Left lung (tissue), 10 donors: Measurements from ENCODE around the gene CCL5. TPM values are rescaled to one million over a fixed set of nuclear protein-coding genes. Genes with fewer than 3 reads are reported as not detected.

Experiments used
- ATAC-seq: fragments of 200-7000 bp; cut with Tn5 transposase; one replicate; pipeline ENCODE4 v1.9.1; 2020; ENCODE audit warnings: moderate library complexity
- DNase-seq, 4 donors: peaks; one replicate each; pipeline ENCODE4 v3.0.0-alpha.2; 2013 to 2020
- H3K27ac ChIP-seq, 2 donors: fragments of 200-600 bp; sonication (generic) in 1 of 2; one replicate each; pipeline versions ENCODE4 v1.5.0 to v1.8.0; 2020 to 2021
- H3K27me3 ChIP-seq, 2 donors: fragments of 200-600 bp; sonication (generic) in 1 of 2; one replicate each; pipeline versions ENCODE4 v1.5.0 to v1.8.0; 2020 to 2021
- H3K36me3 ChIP-seq, 2 donors: fragments of 200-600 bp; sonication (generic) in 1 of 2; one replicate each; pipeline versions ENCODE4 v1.5.0 to v1.8.0; 2020 to 2021
- H3K4me1 ChIP-seq, 2 donors: fragments of 200-600 bp; one replicate each; pipeline ENCODE4 v1.8.0; 2021
- H3K4me3 ChIP-seq, 2 donors: fragments of 200-600 bp; sonication (generic) in 1 of 2; one replicate each; pipeline versions ENCODE4 v1.5.0 to v1.8.0; 2020 to 2021; ENCODE audit warnings: mild to moderate bottlenecking in 1 of 2
- H3K9me3 ChIP-seq, 2 donors: fragments of 200-600 bp; sonication (generic) in 1 of 2; one replicate each; pipeline versions ENCODE4 v1.5.0 to v1.8.0; 2020 to 2021
- intact Hi-C, 2 donors: fragments of 100-400 bp; cut with DNase I; formaldehyde crosslinking; loops; one replicate each; pipeline versions ENCODE4 v1.11.2 to v1.14.2; 2022
- polyA plus RNA-seq, 6 donors: library from polyadenylated mRNA; unstranded; fragments of 120-200 nt; gene quantifications; one replicate each; pipeline ENCODE4 v1.2.1, GENCODE V29; 2013; ENCODE audit not compliant: insufficient read length in 6 of 6
- total RNA-seq, 2 donors: library from RNA; stranded (reverse); fragmentation: NEBNext Ultra II Directional; extraction: Animal tissue kit (Norgen Biotek cat#: 25700); gene quantifications; one replicate each; pipeline ENCODE4 v1.2.1, GENCODE V29; 2021
- TF ChIP-seq, protein P1 (sequence below), 2 donors: fragments of 200-600 bp; sonication (generic) in 1 of 2; IDR thresholded peaks; one replicate each; pipeline versions ENCODE4 v1.5.0 to v1.8.0; 2021; ENCODE audit warnings: antibody characterized with exemption in 2 of 2
- donor health status: DM: no; HTN: yes; CAD: no.
- donor health status: DM: no; HTN: no; CAD: no.

Gene CCL5
- total and polyA plus RNA-seq, 8 donors = 2.9 to 12.4 (median 4.3) TPM

DNA sequence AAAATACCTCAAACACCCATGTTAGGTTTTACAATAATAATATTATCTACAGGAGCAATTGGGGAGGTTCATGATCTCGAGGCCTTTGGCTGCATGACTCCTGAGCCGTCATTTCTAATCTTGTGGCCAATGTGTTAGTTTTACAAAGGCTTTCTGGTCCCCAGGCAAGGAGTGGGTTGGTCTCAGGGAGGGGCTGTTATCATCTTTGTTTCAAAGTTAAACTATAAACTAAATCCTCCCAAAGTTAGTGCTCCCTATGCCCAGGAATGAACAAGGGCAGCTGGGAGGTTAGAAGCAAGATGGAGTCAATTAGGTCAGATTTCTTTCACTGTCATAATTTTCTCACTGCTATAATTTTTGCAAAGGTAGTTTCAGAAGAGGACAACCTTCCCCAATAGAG lies 9.1 kb upstream of the CCL5 start:
- H3K9me3 ChIP-seq = no peaks in the 10 kb centered on the region
- peaks cover 0 to 25% of the 10 kb centered on the region in 2 donors for H3K4me1 ChIP-seq
- no peak overlapping the region for H3K27ac ChIP-seq
- no peaks in the 10 kb centered on the region for H3K27me3 ChIP-seq
- TF ChIP-seq, protein P1, sequence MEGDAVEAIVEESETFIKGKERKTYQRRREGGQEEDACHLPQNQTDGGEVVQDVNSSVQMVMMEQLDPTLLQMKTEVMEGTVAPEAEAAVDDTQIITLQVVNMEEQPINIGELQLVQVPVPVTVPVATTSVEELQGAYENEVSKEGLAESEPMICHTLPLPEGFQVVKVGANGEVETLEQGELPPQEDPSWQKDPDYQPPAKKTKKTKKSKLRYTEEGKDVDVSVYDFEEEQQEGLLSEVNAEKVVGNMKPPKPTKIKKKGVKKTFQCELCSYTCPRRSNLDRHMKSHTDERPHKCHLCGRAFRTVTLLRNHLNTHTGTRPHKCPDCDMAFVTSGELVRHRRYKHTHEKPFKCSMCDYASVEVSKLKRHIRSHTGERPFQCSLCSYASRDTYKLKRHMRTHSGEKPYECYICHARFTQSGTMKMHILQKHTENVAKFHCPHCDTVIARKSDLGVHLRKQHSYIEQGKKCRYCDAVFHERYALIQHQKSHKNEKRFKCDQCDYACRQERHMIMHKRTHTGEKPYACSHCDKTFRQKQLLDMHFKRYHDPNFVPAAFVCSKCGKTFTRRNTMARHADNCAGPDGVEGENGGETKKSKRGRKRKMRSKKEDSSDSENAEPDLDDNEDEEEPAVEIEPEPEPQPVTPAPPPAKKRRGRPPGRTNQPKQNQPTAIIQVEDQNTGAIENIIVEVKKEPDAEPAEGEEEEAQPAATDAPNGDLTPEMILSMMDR (IDR thresholded peaks at IDR 0.05) = no peak
- DNase-seq = no peak
- no peak overlapping the region for H3K4me3 ChIP-seq
- ATAC-seq = no peak
- intact Hi-C loops = no loop called here
- H3K36me3 ChIP-seq = no peaks in the 10 kb centered on the region

DNA sequence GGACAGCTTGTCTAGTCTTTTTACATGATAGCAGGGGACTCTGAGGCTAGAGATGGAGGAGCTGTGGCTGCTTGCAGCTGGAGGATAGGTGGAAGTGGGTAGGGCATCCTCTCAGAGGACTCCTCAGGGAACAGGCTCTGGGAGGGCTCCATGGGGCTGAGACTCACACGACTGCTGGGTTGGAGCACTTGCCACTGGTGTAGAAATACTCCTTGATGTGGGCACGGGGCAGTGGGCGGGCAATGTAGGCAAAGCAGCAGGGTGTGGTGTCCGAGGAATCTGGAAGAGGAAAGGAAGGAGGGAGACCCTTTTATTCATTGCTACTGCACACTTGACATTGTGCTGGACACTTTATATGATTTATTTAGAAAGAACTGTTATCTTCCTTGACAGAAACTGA lies 1.8 kb downstream of the CCL5 start:
- Histone ChIP-seq H3K27ac (no peak overlapping the region), H3K4me3 (no peak overlapping the region), H3K9me3 (no peaks in the 10 kb centered on the region), H3K4me1 (peaks cover 0 to 6% of the 10 kb centered on the region in 2 donors), H3K27me3 (no peaks in the 10 kb centered on the region), H3K36me3 (no peaks in the 10 kb centered on the region)
- DNase-seq = no peak
- ATAC-seq = no peak
- intact Hi-C loops = no loop called here
- TF ChIP-seq, protein P1 (IDR thresholded peaks at IDR 0.05) = no peak

DNA sequence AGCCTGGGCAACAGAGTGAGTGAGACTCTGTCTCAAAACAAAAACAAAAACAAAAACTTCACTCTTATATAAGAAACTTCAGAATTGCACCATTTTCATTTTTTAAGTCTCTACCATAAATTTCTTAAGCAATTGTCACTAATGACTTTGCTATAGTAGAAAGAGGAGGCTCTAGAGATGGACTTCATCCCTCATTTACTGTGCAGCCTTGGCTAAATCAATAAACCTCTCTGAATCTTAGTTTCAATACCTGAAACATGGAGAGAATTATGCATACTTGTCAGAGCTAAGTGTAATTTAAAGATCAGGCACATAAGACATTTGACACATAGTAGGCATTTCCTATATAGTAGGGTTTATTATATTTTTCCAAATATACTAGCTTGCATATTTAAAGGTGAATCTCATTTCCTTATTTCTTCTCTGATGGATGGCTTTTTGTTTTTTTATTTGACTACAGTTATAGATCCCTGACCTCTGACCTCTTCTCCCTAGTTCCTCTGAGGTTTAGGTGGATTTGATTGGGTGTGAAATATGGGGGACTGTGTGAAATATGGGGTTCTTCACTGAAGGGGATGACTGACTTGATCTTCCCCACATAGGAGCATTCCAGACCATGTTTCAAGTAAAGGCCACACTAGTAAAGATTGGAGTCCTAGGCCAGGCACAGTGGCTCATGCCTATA lies 2.7 kb downstream of the CCL5 start:
- no peaks in the 10 kb centered on the region for H3K27me3 ChIP-seq
- ATAC-seq = no peak

DNA sequence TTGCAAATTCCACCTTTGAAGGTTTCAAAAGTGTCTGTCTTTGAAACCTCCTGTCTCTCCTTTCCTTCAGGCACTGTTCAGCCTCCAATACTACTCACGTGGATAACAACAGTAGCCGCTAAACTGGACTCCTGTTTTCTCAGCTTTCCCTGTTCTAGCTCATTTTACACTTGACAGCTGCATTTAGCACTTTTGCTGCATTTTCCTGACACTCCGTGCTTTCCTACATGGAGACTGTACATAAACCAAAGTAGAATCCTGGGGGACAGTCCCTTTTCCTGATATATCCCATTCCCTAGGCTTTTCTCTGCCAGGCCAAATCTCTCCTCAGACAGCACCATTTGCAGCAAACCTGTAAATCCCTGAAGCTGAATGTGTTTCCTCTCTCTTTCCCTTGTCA lies 3.6 kb downstream of the CCL5 start:
- no peak for ATAC-seq
- TF ChIP-seq, protein P1 (IDR thresholded peaks at IDR 0.05) = no peak

More for the DNA sequence above, 2.7 kb downstream of the CCL5 start:
- Histone ChIP-seq H3K27ac (no peak overlapping the region), H3K4me1 (peaks cover 0 to 6% of the 10 kb centered on the region in 2 donors), H3K36me3 (no peaks in the 10 kb centered on the region), H3K9me3 (no peaks in the 10 kb centered on the region), H3K4me3 (no peak overlapping the region)
- TF ChIP-seq, protein P1 (IDR thresholded peaks at IDR 0.05) = no peak
- no peak for DNase-seq
- intact Hi-C loops = no loop called here

DNA sequence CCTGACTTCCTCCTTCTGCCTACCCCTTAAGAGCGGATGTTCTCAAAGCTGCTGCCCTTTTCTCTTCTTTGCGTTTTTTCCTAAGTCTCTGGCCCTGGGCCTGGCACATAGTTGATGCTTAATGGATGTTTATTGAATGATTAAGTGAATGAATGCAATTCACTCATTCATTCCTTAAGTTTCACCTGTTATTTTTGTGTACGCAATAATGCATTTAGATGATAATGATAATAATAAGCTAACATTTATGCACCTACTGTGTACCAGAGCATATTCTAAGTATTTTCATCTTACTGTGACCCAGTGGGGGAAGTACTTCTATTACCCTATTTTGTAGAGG lies 4.4 kb downstream of the CCL5 start:
- no peak for DNase-seq
- Histone ChIP-seq H3K27me3 (no peaks in the 10 kb centered on the region), H3K9me3 (no peaks in the 10 kb centered on the region), H3K27ac (peak overlapping the region in 1 of 2 donors; percentile 6), H3K4me3 (no peak overlapping the region), H3K36me3 (no peaks in the 10 kb centered on the region), H3K4me1 (peaks cover 4 to 6% of the 10 kb centered on the region in 2 donors)
- ATAC-seq = no peak
- intact Hi-C loops = no loop called here
- TF ChIP-seq, protein P1 (IDR thresholded peaks at IDR 0.05) = no peak

More for the DNA sequence above, 3.6 kb downstream of the CCL5 start:
- H3K4me3 ChIP-seq = no peak overlapping the region
- peaks cover under 1 to 6% of the 10 kb centered on the region in 2 donors for H3K4me1 ChIP-seq
- no peaks in the 10 kb centered on the region for H3K9me3 ChIP-seq
- no peaks in the 10 kb centered on the region for H3K27me3 ChIP-seq
- intact Hi-C loops = no loop called here
- no peaks in the 10 kb centered on the region for H3K36me3 ChIP-seq
- DNase-seq = no peak
- H3K27ac ChIP-seq = no peak overlapping the region
